ENCODE results near the gene NID1. TPM values are rescaled to one million over a fixed set of nuclear protein-coding genes. Genes with fewer than 3 reads are reported as not detected.
"Not testable (repeated sequence)": the region's sequence is repeated elsewhere in the genome, so short reads cannot be mapped to it uniquely, and the experiment has no call there.

The NID1 gene
- total RNA-seq, 1 donor from 2014 or later = 173 TPM

GRCh38 chr1:235999259-235999925 lies 65.5 kb downstream of the NID1 start:
- DNase-seq (ENCODE audit: low spot score) = peak; percentile 30

GRCh38 chr1:235998812-235999211 lies 66.1 kb downstream of the NID1 start:
- DNase-seq (ENCODE audit: low spot score) = no peak

GRCh38 chr1:235997931-235998330 lies 67.0 kb downstream of the NID1 start:
- no peak for DNase-seq (ENCODE audit: low spot score)

- DNase-seq (ENCODE audit: low spot score) = no peak
These were observed 67.8 kb downstream of the NID1 start for GRCh38 chr1:235997049-235997448.

- no peak for DNase-seq (ENCODE audit: low spot score)
These were observed 68.7 kb downstream of the NID1 start for GRCh38 chr1:235996048-235996785.

GRCh38 chr1:235995511-235995910 lies 69.4 kb downstream of the NID1 start:
- DNase-seq (ENCODE audit: low spot score) = no peak

- DNase-seq (ENCODE audit: low spot score) = no peak
These were observed 71.2 kb downstream of the NID1 start for GRCh38 chr1:235993652-235994051.

GRCh38 chr1:235992868-235993267 lies 72.0 kb downstream of the NID1 start:
- no peak for DNase-seq (ENCODE audit: low spot score)

GRCh38 chr1:235992346-235992745 lies 72.5 kb downstream of the NID1 start:
- no peak for DNase-seq (ENCODE audit: low spot score)

GRCh38 chr1:235990330-235990795 lies 74.5 kb downstream of the NID1 start:
- peak; percentile 13 for DNase-seq (ENCODE audit: low spot score)

GRCh38 chr1:235989105-235989504 lies 75.8 kb downstream of the NID1 start:
- no peak for DNase-seq (ENCODE audit: low spot score)

- peak; percentile 38 for DNase-seq (ENCODE audit: low spot score)
These were observed 78.0 kb downstream of the NID1 start for GRCh38 chr1:235986869-235987268.

- peak; percentile 65 for DNase-seq (ENCODE audit: low spot score)
These were observed 80.7 kb downstream of the NID1 start for GRCh38 chr1:235984041-235984825.

- no peak for DNase-seq (ENCODE audit: low spot score)
These were observed 83.9 kb downstream of the NID1 start for GRCh38 chr1:235980976-235981375.

GRCh38 chr1:235979716-235980333 lies 85.1 kb downstream of the NID1 start:
- DNase-seq (ENCODE audit: low spot score) = no peak

GRCh38 chr1:235979176-235979575 lies 85.7 kb downstream of the NID1 start:
- no peak for DNase-seq (ENCODE audit: low spot score)

- DNase-seq (ENCODE audit: low spot score) = no peak
These were observed 88.4 kb downstream of the NID1 start for GRCh38 chr1:235976490-235976889.

- DNase-seq (ENCODE audit: low spot score) = peak; percentile 43
These were observed 90.3 kb downstream of the NID1 start for GRCh38 chr1:235974616-235975015.

- DNase-seq (ENCODE audit: low spot score) = not testable (repeated sequence)
These were observed 92.2 kb downstream of the NID1 start for GRCh38 chr1:235972691-235973090.

- DNase-seq (ENCODE audit: low spot score) = peak; percentile 95
These were observed 92.6 kb downstream of the NID1 start for GRCh38 chr1:235972311-235972689.

GRCh38 chr1:235971571-235972310 lies 93.1 kb downstream of the NID1 start:
- peak; percentile 99 for DNase-seq (ENCODE audit: low spot score)

Data from umbilical cord (tissue), 2 donors.